H4 (cell line): Measurements from ENCODE around the gene GPR84. TPM values are rescaled to one million over a fixed set of nuclear protein-coding genes. Genes with fewer than 3 reads are reported as not detected.
A peak's percentile ranks its signal among the peaks of the same experiment; 100 is the strongest.
"Not testable (repeated sequence)": the region's sequence is repeated elsewhere in the genome, so short reads cannot be mapped to it uniquely, and the experiment has no call there.

Experiments
- DNase-seq: peaks from one replicate; pipeline ENCODE4 v3.0.0-alpha.2; 2015; ENCODE audit warnings: low spot score
- total RNA-seq: library from RNA; depleted of rRNA; stranded (reverse); fragments of >200 nt; shearing (Covaris generic); gene quantifications from 2 replicates; pipeline ENCODE4 v1.2.3, GENCODE V29; 2014; rRNA removed

The GPR84 gene
- total RNA-seq, 1 experiment from 2014 or later = not detected

DNA sequence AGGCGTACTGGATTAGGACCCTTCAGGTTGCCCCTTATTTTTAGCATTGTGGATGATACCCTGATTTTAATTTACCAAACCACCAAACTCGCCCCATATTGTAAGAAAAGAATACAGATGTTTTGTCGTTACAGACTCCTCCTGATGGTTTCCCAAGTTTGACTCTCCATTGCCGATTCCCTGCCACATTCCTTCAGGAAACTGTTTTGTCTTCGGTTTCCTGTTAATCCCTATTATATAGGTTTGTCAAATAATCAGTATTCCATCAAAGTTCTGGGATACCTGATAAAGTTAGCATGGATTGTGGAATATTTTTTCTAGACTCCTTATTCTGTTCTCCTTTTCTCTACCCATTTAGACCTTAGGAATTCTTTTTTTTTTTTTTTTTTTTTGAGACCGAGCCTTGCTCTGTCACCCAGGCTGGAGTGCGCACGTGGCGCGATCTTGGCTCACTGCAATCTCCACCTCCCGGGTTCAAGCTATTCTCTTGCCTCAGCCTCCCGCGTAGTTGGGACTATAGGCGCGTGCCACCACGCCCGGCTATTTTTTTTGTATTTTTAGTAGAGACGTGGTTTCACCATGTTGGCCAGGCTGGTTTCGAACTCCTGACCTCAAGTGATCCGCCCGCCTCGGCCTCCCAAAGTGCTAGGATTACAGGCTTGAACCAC, 38.7 kb downstream of the GPR84 start:
- DNase-seq = not testable (repeated sequence)

DNA sequence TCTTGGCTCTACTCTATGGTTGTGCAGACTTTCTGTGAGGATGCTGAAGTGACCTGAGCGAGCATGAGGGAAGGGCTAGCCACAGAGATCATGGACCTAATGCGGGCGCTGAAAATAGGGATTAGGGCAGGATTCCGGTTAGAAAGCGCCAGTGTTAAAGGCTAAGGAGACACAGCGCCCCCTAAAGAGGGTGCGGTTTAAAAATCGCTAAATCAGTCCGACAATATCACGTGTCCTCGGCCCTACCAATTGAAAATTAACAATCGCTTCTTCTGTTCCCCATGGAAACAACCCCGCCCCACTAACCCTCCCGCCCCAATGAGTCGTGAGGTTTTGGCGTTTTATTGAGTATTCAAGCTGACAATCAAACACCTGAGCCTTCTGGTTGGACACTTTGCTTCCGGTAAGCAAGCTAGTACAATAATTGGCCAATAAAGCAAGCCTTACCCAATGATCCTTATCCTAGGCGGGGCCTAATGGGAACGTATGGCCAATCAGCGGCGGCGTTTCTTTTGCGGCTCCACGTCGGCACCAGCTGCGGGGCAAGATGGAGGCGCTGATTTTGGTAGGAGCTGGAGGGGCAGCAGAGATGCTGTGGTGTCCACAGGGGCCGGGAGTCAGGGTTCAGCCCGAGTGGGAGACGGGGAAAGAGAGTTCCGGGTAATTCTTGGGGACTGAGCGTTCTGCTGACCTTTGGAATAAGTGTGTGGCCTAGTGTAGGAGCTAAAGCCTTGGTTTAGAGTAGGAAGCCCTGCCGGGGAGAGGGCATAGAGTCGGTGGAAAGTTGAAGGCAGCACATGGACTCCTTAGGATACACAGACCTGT, 39.5 kb downstream of the GPR84 start, which contains the start of gene COPZ1:
Gene COPZ1, plus strand, starts transcription at position 515 of the 825 bp plus-strand sequence. Its CDS starts 33 bp downstream, at position 548.
- peak; percentile 99 for DNase-seq

DNA sequence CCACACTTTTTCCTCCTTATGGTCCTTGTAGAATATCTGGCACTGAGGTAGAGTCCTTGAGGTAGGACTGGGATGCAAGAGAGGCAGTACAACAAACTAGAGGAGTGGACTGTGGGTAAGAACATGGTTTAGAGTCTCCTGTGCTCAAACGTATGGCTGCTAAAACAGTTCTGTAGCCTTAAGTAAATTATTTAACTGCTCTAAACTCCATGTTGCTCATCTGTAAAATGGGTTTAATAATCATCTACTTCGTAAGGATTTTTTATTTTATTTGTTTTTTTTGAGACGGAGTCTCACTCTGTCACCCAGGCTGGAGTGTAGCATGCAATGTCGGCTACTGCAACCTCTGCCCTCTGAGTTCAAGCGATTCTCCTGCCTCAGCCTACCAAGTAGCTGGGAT, 42.9 kb downstream of the GPR84 start:
- DNase-seq = no peak

Other genes with a start within 250 kb of the GPR84 start
- gene SMUG1, start 175.5 kb downstream of the GPR84 start, total RNA-seq = 28.1 and 33.8 TPM in 2 replicates
- 32.1 and 45.4 TPM in 2 replicates for gene CBX5, start 84.4 kb downstream of the GPR84 start, total RNA-seq
- gene HNRNPA1, start 83.8 kb downstream of the GPR84 start, total RNA-seq = 443 and 634 TPM in 2 replicates
- 0.89 and 1.2 TPM in 2 replicates for gene NFE2, start 63.5 kb downstream of the GPR84 start, total RNA-seq
- gene COPZ1, start 39.4 kb downstream of the GPR84 start, total RNA-seq = 155 and 212 TPM in 2 replicates
- 2.3 and 5.3 TPM in 2 replicates for gene ZNF385A, start 20.2 kb upstream of the GPR84 start, total RNA-seq
- gene ITGA5, start 54.8 kb upstream of the GPR84 start, total RNA-seq = 86.7 and 89.4 TPM in 2 replicates
- gene GTSF1, start 109.1 kb upstream of the GPR84 start, total RNA-seq = not detected in 2 replicates
- gene NCKAP1L, start 133.3 kb upstream of the GPR84 start, total RNA-seq = under 0.01 TPM in 1 of 2 replicates, not detected in the other
- gene PDE1B, start 185.1 kb upstream of the GPR84 start, total RNA-seq = 0.10 and 0.43 TPM in 2 replicates
- 0.21 TPM in 1 of 2 replicates, not detected in the other for gene PPP1R1A, start 224.2 kb upstream of the GPR84 start, total RNA-seq